Endodermal cell (in vitro differentiated cells): ENCODE data around the gene TRPM3. TPM values are rescaled to one million over a fixed set of nuclear protein-coding genes. Genes with fewer than 3 reads are reported as not detected.

Experiments
- DNase-seq: peaks from one replicate; pipeline ENCODE4 v3.0.0-alpha.2; 2017
- H3K27ac ChIP-seq: 2 replicates; pipeline ENCODE4 v1.5.1; 2013; ENCODE audit warnings: mild to moderate bottlenecking, low read depth, low read length, moderate library complexity
- H3K27me3 ChIP-seq: 2 replicates; pipeline ENCODE4 v1.6.1; 2013; ENCODE audit warnings: mild to moderate bottlenecking, low read length, moderate library complexity; ENCODE audit not compliant: insufficient read depth, control insufficient read depth, poor library complexity, severe bottlenecking
- H3K36me3 ChIP-seq: 2 replicates; pipeline ENCODE4 v1.7.0; 2013; ENCODE audit warnings: mild to moderate bottlenecking, low read length, moderate library complexity; ENCODE audit not compliant: control insufficient read depth, insufficient read depth
- H3K4me1 ChIP-seq: one replicate; pipeline ENCODE4 v1.7.0; 2013; ENCODE audit warnings: low read length; ENCODE audit not compliant: control insufficient read depth, insufficient read depth
- H3K4me3 ChIP-seq: 2 replicates; pipeline ENCODE4 v1.5.1; 2013; ENCODE audit warnings: mild to moderate bottlenecking, low read length, moderate library complexity
- H3K9ac ChIP-seq: 2 replicates; pipeline ENCODE4 v1.6.1; 2013; ENCODE audit warnings: mild to moderate bottlenecking, low read length, moderate library complexity; ENCODE audit not compliant: poor library complexity, severe bottlenecking; ENCODE audit errors: extremely low read depth
- H3K9me3 ChIP-seq: 2 replicates; pipeline ENCODE4 v1.6.1; 2013; ENCODE audit warnings: mild to moderate bottlenecking, low read length, moderate library complexity; ENCODE audit not compliant: control insufficient read depth
- H3K27ac Mint-ChIP-seq: 2 replicates; pipeline ENCODE4 v1.8.0; 2020; ENCODE audit warnings: mixed read lengths
- H3K27me3 Mint-ChIP-seq: 2 replicates; pipeline ENCODE4 v1.8.0; 2021; ENCODE audit warnings: mild to moderate bottlenecking, mixed read lengths; ENCODE audit not compliant: insufficient read depth
- H3K36me3 Mint-ChIP-seq: 2 replicates; pipeline ENCODE4 v1.8.0; 2020; ENCODE audit warnings: low read depth, mixed read lengths
- H3K4me1 Mint-ChIP-seq: 2 replicates; pipeline ENCODE4 v1.8.0; 2020; ENCODE audit warnings: mixed read lengths
- H3K4me3 Mint-ChIP-seq: 2 replicates; pipeline ENCODE4 v1.8.0; 2020; ENCODE audit warnings: mild to moderate bottlenecking, moderate library complexity, mixed read lengths
- H3K9me3 Mint-ChIP-seq: 2 replicates; pipeline ENCODE4 v1.8.0; 2020; ENCODE audit warnings: mild to moderate bottlenecking, mixed read lengths
- WGBS, 2 experiments: methylation state at CpG; one replicate each; pipeline versions ENCODE4 v1.1.5 to v1.1.7; 2013; ENCODE audit warnings: missing lambda C conversion rate in 2 of 2, mixed read lengths in 1 of 2; ENCODE audit not compliant: insufficient coverage in 1 of 2, insufficient read length in 1 of 2; 5-methylcytosine and 5-hydroxymethylcytosine counted together
- total RNA-seq, 2 donors: library from RNA; stranded (reverse); fragmentation: NEBNext Ultra II Directional in 1 of 2; extraction: Animal tissue kit (Norgen Biotek cat#: 25700) in 1 of 2; gene quantifications; 2 replicates in 1 of 2; 3 replicates in 1 of 2; pipeline ENCODE4 v1.2.1, GENCODE V29; 2021
- TF ChIP-seq, protein P1 (sequence below): fragments of 200-600 bp; sonication (generic); conservative IDR thresholded peaks from 2 replicates; pipeline ENCODE4 v1.5.0; 2021; ENCODE audit warnings: antibody characterized with exemption, mild to moderate bottlenecking

The TRPM3 gene
- total RNA-seq, 2 donors from 2014 or later, result 1.8 to 2.5 TPM

DNA sequence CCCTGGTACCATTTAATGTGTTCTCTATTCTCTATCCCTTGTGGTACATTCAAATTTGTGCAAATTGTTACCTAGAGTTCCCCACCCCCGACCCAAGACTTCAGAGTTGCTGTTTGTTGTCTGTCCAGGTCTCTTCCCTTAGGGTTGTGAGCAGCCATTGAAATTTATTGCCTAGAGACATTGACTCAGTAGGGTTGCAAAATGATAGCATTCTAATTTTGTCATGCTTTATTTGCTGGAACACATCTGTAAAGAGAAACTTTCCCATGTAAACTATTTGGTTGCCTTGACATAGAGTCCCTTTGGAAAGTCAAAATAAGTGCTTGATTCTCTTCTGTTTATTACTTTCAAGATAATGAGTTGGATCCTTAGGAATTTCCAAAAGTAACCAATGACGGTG, 615.3 kb downstream of the TRPM3 start:
- Mint-ChIP-seq H3K27me3 (no peaks in the 10 kb centered on the region), H3K27ac (no peak overlapping the region), H3K9me3 (peaks cover 11% of the 10 kb centered on the region), H3K4me1 (no peaks in the 10 kb centered on the region), H3K36me3 (no peaks in the 10 kb centered on the region), H3K4me3 (no peak overlapping the region)
- Histone ChIP-seq H3K27ac (no peak overlapping the region), H3K4me1 (no peaks in the 10 kb centered on the region), H3K9me3 (peaks cover 9% of the 10 kb centered on the region), H3K9ac (no peak overlapping the region), H3K27me3 (no peaks in the 10 kb centered on the region), H3K36me3 (no peaks in the 10 kb centered on the region), H3K4me3 (no peak overlapping the region)
- TF ChIP-seq, protein P1, sequence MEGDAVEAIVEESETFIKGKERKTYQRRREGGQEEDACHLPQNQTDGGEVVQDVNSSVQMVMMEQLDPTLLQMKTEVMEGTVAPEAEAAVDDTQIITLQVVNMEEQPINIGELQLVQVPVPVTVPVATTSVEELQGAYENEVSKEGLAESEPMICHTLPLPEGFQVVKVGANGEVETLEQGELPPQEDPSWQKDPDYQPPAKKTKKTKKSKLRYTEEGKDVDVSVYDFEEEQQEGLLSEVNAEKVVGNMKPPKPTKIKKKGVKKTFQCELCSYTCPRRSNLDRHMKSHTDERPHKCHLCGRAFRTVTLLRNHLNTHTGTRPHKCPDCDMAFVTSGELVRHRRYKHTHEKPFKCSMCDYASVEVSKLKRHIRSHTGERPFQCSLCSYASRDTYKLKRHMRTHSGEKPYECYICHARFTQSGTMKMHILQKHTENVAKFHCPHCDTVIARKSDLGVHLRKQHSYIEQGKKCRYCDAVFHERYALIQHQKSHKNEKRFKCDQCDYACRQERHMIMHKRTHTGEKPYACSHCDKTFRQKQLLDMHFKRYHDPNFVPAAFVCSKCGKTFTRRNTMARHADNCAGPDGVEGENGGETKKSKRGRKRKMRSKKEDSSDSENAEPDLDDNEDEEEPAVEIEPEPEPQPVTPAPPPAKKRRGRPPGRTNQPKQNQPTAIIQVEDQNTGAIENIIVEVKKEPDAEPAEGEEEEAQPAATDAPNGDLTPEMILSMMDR, result no peak
- no peak for DNase-seq
- WGBS, 2 experiments, result 96 to 100% methylated on average over 1 to 2 of the region's 2 CpGs

DNA sequence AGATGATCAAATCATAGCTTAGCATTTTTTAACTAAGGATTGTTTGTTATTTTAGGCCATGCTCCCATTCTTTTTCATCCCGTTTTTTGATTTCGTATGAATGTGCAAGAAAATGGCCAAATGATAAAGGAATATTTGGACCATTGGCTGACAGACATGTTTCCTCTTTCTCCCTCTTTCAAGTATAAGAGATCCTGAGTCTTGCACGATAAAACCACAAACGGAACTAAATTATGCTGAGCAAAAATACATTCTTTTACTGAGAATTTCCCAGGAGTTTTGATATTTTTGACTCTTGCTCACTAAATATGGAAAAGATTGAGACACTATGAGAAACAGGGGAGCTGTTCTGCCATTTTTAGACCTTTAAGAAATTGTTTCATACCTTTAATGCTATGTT, 616.6 kb downstream of the TRPM3 start:
- 84 to 93% methylated on average over 4 of the region's 4 CpGs for WGBS, 2 experiments

DNA sequence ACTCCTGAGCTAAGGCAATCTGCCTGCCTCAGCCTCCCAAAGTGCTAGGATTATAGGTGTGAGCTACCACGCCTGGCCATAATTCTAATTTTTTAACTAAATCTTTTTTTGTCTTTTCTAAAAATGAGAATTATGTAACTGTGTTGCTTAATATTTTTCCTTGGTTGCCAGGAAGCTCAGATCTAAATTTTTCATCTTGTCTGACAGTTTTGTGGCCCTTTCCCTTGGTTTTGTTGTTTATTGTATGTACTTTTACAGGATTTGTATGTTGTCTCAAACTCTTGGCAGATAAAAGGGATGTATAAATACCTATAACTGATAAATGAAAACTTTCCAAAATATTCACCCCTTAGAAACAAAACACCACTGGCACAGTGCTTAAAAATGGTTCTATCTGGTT, 618.7 kb downstream of the TRPM3 start:
- H3K4me3 ChIP-seq, result no peak overlapping the region
- TF ChIP-seq, protein P1, result no peak
- no peak overlapping the region for H3K9ac ChIP-seq
- Mint-ChIP-seq H3K27ac (no peak overlapping the region), H3K4me3 (no peak overlapping the region), H3K4me1 (no peaks in the 10 kb centered on the region), H3K9me3 (no peaks in the 10 kb centered on the region), H3K27me3 (no peaks in the 10 kb centered on the region), H3K36me3 (no peaks in the 10 kb centered on the region)
- DNase-seq, result no peak
- H3K27me3 ChIP-seq, result no peaks in the 10 kb centered on the region
- H3K9me3 ChIP-seq, result no peaks in the 10 kb centered on the region
- H3K36me3 ChIP-seq, result no peaks in the 10 kb centered on the region
- 90% methylated on average over 1 of the region's 1 CpG; no CpG with 5 or more reads in 1 of the 2 experiments for WGBS, 2 experiments
- H3K27ac ChIP-seq, result no peak overlapping the region
- H3K4me1 ChIP-seq, result no peaks in the 10 kb centered on the region

More for the DNA sequence above, 616.6 kb downstream of the TRPM3 start:
- Mint-ChIP-seq H3K4me3 (no peak overlapping the region), H3K27ac (no peak overlapping the region), H3K9me3 (peaks cover 6% of the 10 kb centered on the region), H3K36me3 (no peaks in the 10 kb centered on the region), H3K4me1 (no peaks in the 10 kb centered on the region), H3K27me3 (no peaks in the 10 kb centered on the region)
- H3K9me3 ChIP-seq, result peaks cover 4% of the 10 kb centered on the region
- no peak overlapping the region for H3K9ac ChIP-seq
- H3K4me1 ChIP-seq, result no peaks in the 10 kb centered on the region
- no peak for DNase-seq
- no peaks in the 10 kb centered on the region for H3K36me3 ChIP-seq
- TF ChIP-seq, protein P1, result no peak
- H3K27ac ChIP-seq, result no peak overlapping the region
- H3K4me3 ChIP-seq, result no peak overlapping the region
- no peaks in the 10 kb centered on the region for H3K27me3 ChIP-seq
